ENCODE results near the gene TRMU. TPM values are rescaled to one million over a fixed set of nuclear protein-coding genes. Genes with fewer than 3 reads are reported as not detected.

TRMU gene
- total RNA-seq, 1 donor from 2014 or later, result 60.8 TPM

GRCh38 chr22:46368871-46369715, 33.6 kb downstream of the TRMU start:
- TF ChIP-seq CTCF (IDR thresholded peaks at IDR 0.05; ENCODE audit: partially characterized antibody, unreplicated experiment), result no peak
- no peak for DNase-seq
- no peaks in the 10 kb centered on the region for H3K4me1 Mint-ChIP-seq (ENCODE audit: low read depth, unreplicated experiment)
- no peak overlapping the region for H3K27ac Mint-ChIP-seq (ENCODE audit: unreplicated experiment)
- no peaks in the 10 kb centered on the region for H3K9me3 Mint-ChIP-seq (ENCODE audit: unreplicated experiment)
- no peaks in the 10 kb centered on the region for H3K36me3 Mint-ChIP-seq (ENCODE audit: unreplicated experiment)
- H3K4me3 Mint-ChIP-seq (ENCODE audit: unreplicated experiment), result no peak overlapping the region
- H3K27me3 Mint-ChIP-seq (ENCODE audit: unreplicated experiment), result peaks cover 6% of the 10 kb centered on the region

GRCh38 chr22:46369716-46370583, 34.4 kb downstream of the TRMU start:
- H3K4me1 Mint-ChIP-seq (ENCODE audit: low read depth, unreplicated experiment), result no peaks in the 10 kb centered on the region
- H3K9me3 Mint-ChIP-seq (ENCODE audit: unreplicated experiment), result no peaks in the 10 kb centered on the region
- no peak overlapping the region for H3K4me3 Mint-ChIP-seq (ENCODE audit: unreplicated experiment)
- no peak for DNase-seq
- H3K36me3 Mint-ChIP-seq (ENCODE audit: unreplicated experiment), result no peaks in the 10 kb centered on the region
- no peak for TF ChIP-seq CTCF (IDR thresholded peaks at IDR 0.05; ENCODE audit: partially characterized antibody, unreplicated experiment)
- H3K27me3 Mint-ChIP-seq (ENCODE audit: unreplicated experiment), result peaks cover 6% of the 10 kb centered on the region
- H3K27ac Mint-ChIP-seq (ENCODE audit: unreplicated experiment), result no peak overlapping the region

GRCh38 chr22:46370584-46371291, 35.2 kb downstream of the TRMU start:
- Mint-ChIP-seq H3K4me3 (ENCODE audit: unreplicated experiment) (no peak overlapping the region), H3K36me3 (ENCODE audit: unreplicated experiment) (peaks cover 1% of the 10 kb centered on the region), H3K27me3 (ENCODE audit: unreplicated experiment) (peaks cover 11% of the 10 kb centered on the region), H3K4me1 (ENCODE audit: low read depth, unreplicated experiment) (no peaks in the 10 kb centered on the region), H3K27ac (ENCODE audit: unreplicated experiment) (no peak overlapping the region), H3K9me3 (ENCODE audit: unreplicated experiment) (peaks cover 3% of the 10 kb centered on the region)
- TF ChIP-seq CTCF (IDR thresholded peaks at IDR 0.05; ENCODE audit: partially characterized antibody, unreplicated experiment), result no peak
- no peak for DNase-seq

GRCh38 chr22:46371623-46372226, 36.2 kb downstream of the TRMU start:
- no peak overlapping the region for H3K4me3 Mint-ChIP-seq (ENCODE audit: unreplicated experiment)
- H3K4me1 Mint-ChIP-seq (ENCODE audit: low read depth, unreplicated experiment), result no peaks in the 10 kb centered on the region
- peaks cover 3% of the 10 kb centered on the region for H3K9me3 Mint-ChIP-seq (ENCODE audit: unreplicated experiment)
- H3K27me3 Mint-ChIP-seq (ENCODE audit: unreplicated experiment), result peaks cover 11% of the 10 kb centered on the region
- H3K36me3 Mint-ChIP-seq (ENCODE audit: unreplicated experiment), result peaks cover 5% of the 10 kb centered on the region
- no peak for TF ChIP-seq CTCF (IDR thresholded peaks at IDR 0.05; ENCODE audit: partially characterized antibody, unreplicated experiment)
- no peak for DNase-seq
- no peak overlapping the region for H3K27ac Mint-ChIP-seq (ENCODE audit: unreplicated experiment)

All from glutamatergic neuron (in vitro differentiated cells).